ENCODE measurements around the gene SLCO4A1. TPM values are rescaled to one million over a fixed set of nuclear protein-coding genes. Genes with fewer than 3 reads are reported as not detected.

SLCO4A1 gene
- total RNA-seq, 4 donors from 2014 or later = 24.3 to 73.7 (median 40.5) TPM

- no peaks in the 10 kb centered on the region for H3K27me3 ChIP-seq
- no peak for DNase-seq (ENCODE audit: low spot score in 2 of 2)
- peak overlapping the region in 2 of 4 donors; percentile 19 to 33 for H3K27ac ChIP-seq
- H3K4me3 ChIP-seq = no peak overlapping the region
- 80 to 86% methylated on average over 25 of the region's 25 CpGs for WGBS, 2 donors
- no peaks in the 10 kb centered on the region for H3K9me3 ChIP-seq
- H3K4me1 ChIP-seq = peaks cover 0 to 15% (median 0%) of the 10 kb centered on the region in 4 donors
- no peaks in the 10 kb centered on the region for H3K36me3 ChIP-seq
- TF ChIP-seq EP300 (IDR thresholded peaks at IDR 0.05) (no peak), CTCF (IDR thresholded peaks at IDR 0.05) (no peak), POLR2A (IDR thresholded peaks at IDR 0.05) (no peak)
Measured at GRCh38 chr20:62658593-62659178, 16.4 kb downstream of the SLCO4A1 start.

GRCh38 chr20:62659488-62660239 lies 17.4 kb downstream of the SLCO4A1 start:
- 75 to 85% methylated on average over 27 to 29 of the region's 29 CpGs for WGBS, 2 donors
- no peaks in the 10 kb centered on the region for H3K27me3 ChIP-seq

DNA sequence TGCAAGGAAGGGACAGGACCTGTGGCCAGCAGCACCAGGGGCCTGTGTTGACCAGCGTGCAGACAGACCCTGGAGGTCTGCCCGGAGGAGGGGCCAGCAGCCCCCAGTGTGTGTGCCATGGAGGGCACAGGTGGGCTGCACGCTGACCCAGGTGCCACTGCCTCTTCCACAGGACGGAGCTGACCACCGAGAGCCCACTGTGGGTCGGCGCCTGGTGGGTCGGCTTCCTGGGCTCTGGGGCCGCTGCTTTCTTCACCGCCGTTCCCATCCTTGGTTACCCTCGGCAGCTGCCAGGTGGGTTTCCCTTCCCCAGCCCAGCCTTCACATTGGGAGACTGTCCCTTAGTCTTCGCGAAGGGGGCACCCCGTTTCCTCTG lies 17.9 kb downstream of the SLCO4A1 start:
- peaks cover 0 to 4% of the 10 kb centered on the region in 2 donors for H3K27me3 ChIP-seq

More at GRCh38 chr20:62659488-62660239, 17.4 kb downstream of the SLCO4A1 start:
- no peaks in the 10 kb centered on the region for H3K9me3 ChIP-seq
- peaks cover 0 to 8% (median 0%) of the 10 kb centered on the region in 4 donors for H3K4me1 ChIP-seq
- no peak for DNase-seq (ENCODE audit: low spot score in 2 of 2)
- no peak overlapping the region for H3K4me3 ChIP-seq
- no peak for TF ChIP-seq EP300 (IDR thresholded peaks at IDR 0.05)
- no peak for TF ChIP-seq POLR2A (IDR thresholded peaks at IDR 0.05)
- TF ChIP-seq CTCF (IDR thresholded peaks at IDR 0.05) = no peak
- no peaks in the 10 kb centered on the region for H3K36me3 ChIP-seq
- no peak overlapping the region for H3K27ac ChIP-seq

GRCh38 chr20:62660768-62661167 lies 18.5 kb downstream of the SLCO4A1 start:
- 65 to 78% methylated on average over 13 to 15 of the region's 18 CpGs for WGBS, 2 donors

More for the DNA sequence above, 17.9 kb downstream of the SLCO4A1 start:
- Histone ChIP-seq H3K4me1 (peaks cover 0 to 7% (median 0%) of the 10 kb centered on the region in 4 donors), H3K27ac (no peak overlapping the region), H3K36me3 (no peaks in the 10 kb centered on the region), H3K9me3 (no peaks in the 10 kb centered on the region), H3K4me3 (no peak overlapping the region)
- DNase-seq (ENCODE audit: low spot score in 2 of 2) = no peak
- TF ChIP-seq POLR2A (IDR thresholded peaks at IDR 0.05) (no peak), EP300 (IDR thresholded peaks at IDR 0.05) (no peak), CTCF (IDR thresholded peaks at IDR 0.05) (no peak)
- 92 to 93% methylated on average over 14 to 15 of the region's 15 CpGs for WGBS, 2 donors

More at GRCh38 chr20:62660768-62661167, 18.5 kb downstream of the SLCO4A1 start:
- Histone ChIP-seq H3K9me3 (no peaks in the 10 kb centered on the region), H3K36me3 (no peaks in the 10 kb centered on the region), H3K27ac (no peak overlapping the region), H3K27me3 (peaks cover 0 to 8% of the 10 kb centered on the region in 2 donors), H3K4me1 (peaks cover 0 to 5% (median 0%) of the 10 kb centered on the region in 4 donors), H3K4me3 (no peak overlapping the region)
- TF ChIP-seq EP300 (IDR thresholded peaks at IDR 0.05) (no peak), CTCF (IDR thresholded peaks at IDR 0.05) (no peak), POLR2A (IDR thresholded peaks at IDR 0.05) (no peak)
- DNase-seq (ENCODE audit: low spot score in 2 of 2) = no peak
